IPS-11a (cell line): ENCODE results near the gene CDK14.
"Not testable (repeated sequence)": the region's sequence is repeated elsewhere in the genome, so short reads cannot be mapped to it uniquely, and the experiment has no call there.

Experiments
- H3K4me3 ChIP-seq: one replicate; pipeline ENCODE4 v1.5.1; 2013; ENCODE audit warnings: low read depth, low read length, control low read depth

CDK14 gene

DNA sequence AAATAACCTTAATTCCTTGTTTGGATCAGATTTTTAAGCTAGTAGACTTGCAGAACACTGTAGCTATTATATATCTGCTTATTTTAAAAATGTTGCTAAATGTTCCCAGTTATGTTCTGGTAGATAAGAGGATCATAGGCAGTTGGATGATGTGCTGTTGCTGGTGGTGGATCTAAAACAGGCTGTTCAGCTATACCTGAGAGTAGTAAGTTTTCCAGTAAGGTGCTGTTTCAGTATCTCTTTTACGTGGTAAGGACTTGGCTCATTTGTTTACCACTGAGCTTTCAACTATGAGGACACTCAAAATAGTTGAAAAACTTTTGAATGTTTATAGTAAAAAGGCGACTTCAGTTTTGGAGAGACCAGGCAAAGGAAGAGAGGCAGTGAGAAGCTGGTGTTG, 180.9 kb downstream of the CDK14 start:
- H3K4me3 ChIP-seq = no peak overlapping the region

DNA sequence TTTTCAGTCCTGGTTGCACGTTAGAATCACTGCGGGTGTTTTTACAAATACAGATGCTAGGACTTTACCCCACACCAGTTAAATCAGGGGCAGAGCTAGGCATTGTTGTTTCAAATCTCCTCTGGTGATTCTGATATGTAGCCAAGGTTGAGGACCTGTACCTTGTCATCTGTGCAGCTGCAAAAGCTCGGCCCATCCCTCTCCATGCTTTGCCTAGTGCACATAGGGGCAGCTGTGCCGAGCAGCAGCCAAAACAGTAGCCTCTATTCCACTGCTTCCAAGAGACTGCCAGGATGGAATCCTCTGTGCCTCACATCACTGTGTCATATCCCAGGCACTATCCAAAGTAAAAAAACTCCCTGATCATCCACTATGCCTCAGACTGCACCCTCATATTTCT, 181.3 kb downstream of the CDK14 start:
- H3K4me3 ChIP-seq = no peak overlapping the region

DNA sequence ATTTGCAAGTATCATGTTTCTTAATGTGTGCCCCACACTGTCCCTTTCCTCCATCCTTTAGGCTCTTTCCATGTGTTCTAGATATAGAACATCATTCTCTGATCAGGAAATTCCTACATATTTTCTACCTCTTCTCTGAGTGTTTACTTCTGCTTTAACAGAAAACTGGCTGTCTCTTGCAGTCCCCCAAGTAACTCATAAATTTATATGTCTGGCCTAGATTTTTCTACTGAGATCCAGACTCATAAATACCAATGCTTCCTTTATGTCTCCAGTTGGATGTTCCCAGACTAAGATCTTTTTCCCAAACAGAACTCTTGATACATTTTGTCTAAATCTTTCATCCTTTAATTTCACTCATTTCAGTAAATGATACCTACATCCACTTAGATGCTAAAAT, 181.8 kb downstream of the CDK14 start:
- H3K4me3 ChIP-seq = no peak overlapping the region

DNA sequence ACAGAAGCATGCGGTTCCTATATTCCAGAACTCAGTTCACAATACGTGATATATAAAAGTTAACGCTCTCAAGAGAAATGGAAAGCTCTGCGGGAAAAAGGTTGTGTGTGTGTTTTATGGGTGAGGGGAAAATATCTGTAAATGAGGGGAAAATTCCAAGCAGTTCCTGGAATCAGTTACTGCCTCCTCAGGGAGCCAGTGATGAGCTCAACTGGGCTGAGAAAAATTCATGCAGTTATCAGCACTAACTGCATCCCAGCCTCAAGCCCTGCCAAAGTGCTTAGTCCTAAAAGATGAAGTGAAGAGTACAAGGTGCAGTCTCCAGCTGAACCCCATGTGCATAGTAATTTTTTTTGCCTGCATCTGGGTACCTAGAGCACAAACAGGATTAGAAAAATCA, 191.9 kb downstream of the CDK14 start:
- H3K4me3 ChIP-seq = no peak overlapping the region

DNA sequence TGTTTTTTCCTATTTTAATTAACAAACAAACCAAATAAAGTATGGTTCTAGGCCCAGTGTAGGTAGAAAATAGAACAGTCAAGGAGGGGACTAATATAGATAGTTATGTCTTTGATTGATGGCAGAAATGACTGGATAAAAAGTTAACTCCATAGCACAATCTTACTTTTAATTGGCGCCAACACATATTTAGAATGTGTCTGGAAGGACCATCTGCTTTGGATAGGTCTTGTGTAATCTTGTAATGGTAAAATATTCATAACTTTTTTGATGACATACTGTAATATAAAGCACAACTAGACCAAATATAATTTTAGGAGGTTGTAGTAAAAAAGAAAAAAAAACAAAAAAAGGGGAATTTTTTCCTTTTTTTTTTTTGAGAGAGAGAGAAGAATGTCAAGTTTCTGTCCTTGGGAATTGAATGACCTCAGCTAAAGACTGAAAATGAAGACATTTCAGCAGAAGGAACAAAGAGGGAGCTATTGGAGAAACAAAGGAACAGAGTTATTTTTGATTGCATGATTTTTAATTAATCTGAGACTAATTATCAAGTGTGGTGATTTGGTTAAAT, 193.7 kb downstream of the CDK14 start:
- H3K4me3 ChIP-seq = no peak overlapping the region

DNA sequence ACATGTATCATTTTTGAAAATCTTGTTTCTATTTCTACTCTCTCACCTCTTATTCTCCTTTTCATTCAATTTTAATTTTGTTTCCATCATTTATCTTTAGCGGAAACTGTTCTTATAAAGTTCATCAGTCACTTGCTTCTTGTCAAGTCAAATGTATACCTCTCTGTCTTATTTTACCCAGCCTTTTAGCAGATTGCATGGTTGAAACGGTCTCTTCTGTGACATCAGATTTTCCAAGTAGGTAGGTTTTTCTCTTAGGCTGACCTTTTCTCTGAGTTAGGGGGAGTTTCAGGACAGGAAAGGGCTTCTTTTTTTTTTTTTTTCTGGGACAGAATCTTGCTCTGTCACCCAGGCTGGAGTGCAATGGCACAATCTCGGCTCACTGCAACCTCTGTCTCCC, 195.5 kb downstream of the CDK14 start:
- no peak overlapping the region for H3K4me3 ChIP-seq

DNA sequence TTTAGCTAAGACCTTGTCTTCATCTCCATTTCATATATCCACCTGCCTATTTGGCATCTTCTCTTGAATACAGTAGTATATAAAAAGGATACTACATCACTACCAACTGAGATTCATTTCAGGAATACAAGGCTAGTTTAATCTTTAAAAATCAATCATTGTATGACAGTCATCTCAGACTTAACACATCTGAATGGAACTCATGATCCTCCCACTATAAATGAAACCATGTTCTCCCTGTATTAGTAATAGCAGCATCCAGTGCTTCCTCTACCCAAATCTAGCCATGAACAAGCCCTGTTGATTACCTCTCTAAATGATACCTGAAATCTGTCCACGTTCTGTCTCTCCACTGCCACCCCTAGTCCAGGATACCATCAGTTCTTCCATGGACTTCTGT, 196.2 kb downstream of the CDK14 start:
- H3K4me3 ChIP-seq = no peak overlapping the region

DNA sequence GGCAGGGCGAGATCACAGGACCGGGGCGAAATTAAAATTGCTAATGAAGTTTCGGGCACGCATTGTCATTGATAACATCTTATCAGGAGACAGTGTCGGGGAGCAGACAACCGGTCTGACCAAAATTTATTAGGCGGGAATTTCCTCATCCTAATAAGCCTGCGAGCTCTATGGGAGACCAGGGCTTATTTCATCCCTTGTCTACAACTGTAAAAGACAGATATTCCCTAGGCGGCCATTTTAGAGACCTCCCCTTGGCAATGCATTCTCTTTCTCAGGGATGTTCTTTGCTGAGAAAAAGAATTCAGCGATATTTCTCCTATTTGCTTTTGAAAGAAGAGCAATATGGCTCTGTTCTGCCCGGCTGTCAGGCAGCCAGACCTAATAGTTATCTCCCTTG, 198.1 kb downstream of the CDK14 start:
- not testable (repeated sequence) for H3K4me3 ChIP-seq

DNA sequence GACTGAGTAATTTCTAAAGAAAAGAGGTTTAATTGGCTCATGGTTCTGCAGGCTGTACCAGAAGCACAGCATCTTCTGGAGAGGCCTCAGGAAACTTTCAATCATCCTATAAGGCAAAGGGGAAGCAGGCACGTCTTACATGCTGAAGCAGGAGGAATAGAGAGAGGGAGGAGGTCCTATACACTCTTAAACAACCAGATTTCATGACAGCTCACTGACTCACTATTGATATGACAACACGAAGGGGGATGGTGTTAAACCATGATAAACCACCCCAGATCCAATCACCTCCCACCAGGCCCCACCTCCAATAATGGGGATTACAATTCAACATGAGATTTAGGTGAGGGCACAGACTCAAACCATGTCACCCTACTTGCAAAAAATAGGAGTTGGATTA, 201.5 kb downstream of the CDK14 start:
- H3K4me3 ChIP-seq = no peak overlapping the region

DNA sequence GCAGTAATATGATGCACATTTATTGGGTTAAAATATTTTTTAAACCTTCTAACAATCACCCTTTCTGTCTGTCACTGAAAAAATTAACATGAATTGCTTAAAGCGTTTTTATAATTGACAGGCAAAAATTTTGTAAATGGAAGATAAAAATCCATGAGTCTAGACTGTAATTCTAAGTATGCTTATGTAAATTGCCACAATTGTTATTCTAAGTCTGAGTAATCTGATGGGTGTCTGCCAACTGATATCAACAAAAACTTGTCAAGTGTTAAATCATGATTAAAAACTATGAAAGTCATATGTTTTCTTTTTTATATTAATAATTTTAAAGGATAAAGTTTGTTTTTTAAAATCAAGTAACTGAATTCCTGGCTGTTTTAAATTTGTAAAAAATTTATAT, 208.2 kb downstream of the CDK14 start:
- no peak overlapping the region for H3K4me3 ChIP-seq

DNA sequence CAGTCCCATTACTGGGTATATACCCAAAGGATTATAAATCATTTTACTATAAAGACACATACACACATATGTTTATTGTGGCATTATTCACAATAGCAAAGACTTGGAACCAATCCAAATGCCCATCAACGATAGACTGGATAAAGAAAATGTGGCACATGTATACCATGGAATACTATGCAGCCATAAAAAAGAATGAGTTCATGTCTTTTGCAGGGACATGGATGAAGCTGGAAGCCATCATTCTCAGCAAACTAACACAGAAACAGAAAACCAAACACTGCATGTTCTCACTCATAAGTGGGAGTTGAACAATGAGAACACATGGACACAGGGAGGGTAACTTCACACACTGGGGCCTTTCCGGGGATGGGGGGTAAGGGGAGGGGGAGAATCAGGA, 219.4 kb downstream of the CDK14 start:
- H3K4me3 ChIP-seq = not testable (repeated sequence)

DNA sequence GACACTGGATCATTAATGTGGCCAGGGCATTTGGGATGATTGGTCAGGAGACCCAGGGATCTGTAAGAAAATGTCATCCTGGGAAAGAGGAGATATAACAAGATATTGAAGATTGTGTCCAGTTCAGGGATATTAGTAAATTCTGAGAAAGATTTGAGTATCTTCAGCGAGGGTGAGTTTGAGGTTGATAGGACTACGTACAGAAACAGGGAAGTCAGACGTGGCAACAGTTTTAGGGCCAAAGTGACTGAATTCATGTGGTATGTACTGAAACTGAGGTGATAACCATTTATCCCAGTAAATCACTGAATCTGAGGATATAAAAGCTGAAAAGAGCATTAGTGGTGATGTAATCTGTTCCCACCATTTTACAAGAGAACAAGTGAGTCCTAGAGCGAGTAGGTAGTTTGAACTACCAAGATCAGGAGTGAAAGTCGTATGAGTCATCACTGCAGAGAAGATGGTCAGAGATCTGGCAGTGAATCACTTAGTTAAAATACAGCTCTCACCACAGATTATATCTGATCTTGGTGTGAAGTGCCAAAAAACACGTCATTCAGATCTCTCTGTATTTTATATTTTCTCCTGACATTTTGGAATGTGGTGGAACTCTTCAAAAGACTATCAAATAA, 220.5 kb downstream of the CDK14 start:
- H3K4me3 ChIP-seq = no peak overlapping the region

DNA sequence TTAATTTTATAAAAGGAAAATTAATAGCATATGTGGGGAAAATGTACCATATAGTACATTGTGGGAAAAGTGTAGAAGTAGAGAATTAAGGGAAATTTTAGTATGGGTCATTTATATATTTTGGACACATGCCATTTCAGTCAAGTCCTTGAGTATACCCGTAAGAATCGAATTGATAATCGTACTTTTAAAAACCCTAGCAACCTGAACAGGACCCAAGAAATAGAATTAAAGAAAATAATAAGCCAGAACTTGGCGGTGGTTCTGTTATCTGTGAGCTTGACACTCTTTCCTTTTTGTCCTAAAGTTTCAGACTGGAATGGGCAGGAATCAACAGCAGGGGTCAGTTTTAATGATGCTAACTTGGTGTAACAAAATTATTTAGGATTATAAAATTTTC, 221.0 kb downstream of the CDK14 start:
- no peak overlapping the region for H3K4me3 ChIP-seq

DNA sequence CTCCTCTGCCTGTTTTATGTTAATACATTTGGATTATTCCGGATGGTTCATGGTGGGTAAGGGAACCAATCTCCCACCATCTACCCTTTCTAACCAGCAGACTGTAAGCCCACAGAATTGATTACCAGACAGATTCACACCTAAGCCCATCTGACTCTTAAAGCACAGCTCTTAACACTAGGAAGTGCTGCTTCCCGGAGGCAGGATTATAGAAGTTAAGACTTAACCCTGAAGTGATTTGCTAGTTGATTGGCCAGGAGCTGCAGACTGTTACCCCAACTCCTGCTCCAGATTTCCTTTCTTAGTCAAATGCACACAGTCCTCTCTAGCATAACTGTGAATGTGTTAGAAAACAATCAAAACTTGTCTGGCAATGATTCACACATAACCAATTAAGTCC, 221.7 kb downstream of the CDK14 start:
- no peak overlapping the region for H3K4me3 ChIP-seq

DNA sequence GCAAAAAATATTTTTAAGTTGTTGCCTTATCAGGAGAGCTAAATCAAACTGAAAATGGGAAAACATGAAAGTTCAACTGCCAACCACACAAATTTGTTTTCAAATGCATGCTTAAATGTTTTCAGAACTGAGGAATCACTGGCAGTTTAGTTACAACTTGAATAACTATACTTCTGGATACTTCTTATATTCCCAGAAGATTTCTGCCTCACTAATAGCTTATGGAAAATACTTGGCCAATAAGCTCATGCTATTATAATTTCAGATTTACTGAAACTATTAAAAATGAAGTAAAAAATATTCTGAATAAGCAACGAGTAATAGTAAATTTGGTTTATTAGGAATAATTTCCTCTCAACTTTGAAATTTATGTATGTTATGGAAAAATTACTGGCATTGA, 222.2 kb downstream of the CDK14 start:
- H3K4me3 ChIP-seq = no peak overlapping the region

DNA sequence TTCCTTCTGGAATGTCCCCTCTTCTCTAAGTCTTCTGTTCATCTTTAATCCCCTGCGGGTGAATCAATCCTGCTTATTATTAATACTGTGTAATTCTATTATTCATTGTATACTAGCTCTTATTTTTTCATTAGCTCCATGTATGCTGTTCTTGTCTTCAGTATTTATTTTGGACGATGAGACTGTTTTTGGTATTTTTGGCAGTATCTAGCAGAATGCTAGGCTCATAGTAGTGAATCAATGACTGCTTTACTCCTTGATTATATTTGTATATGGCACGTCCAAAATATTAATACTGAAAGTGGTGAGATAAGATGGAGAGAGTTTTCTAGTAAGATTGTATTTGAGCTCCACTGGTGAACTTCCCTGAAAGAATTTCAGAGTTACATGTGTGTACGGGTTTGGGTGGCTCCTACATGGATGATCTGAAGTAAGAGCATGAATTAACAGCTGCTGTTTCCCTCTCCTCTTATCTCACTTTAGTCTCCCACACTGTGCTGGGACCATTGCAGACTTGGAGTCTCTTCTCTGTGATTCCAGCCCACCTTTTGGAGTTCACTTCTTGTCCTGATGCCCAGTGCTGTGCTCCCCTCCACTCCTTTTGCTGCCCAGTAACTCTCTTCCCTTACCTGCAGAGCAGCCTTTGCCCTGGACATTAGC, 226.0 kb downstream of the CDK14 start:
- H3K4me3 ChIP-seq = no peak overlapping the region

DNA sequence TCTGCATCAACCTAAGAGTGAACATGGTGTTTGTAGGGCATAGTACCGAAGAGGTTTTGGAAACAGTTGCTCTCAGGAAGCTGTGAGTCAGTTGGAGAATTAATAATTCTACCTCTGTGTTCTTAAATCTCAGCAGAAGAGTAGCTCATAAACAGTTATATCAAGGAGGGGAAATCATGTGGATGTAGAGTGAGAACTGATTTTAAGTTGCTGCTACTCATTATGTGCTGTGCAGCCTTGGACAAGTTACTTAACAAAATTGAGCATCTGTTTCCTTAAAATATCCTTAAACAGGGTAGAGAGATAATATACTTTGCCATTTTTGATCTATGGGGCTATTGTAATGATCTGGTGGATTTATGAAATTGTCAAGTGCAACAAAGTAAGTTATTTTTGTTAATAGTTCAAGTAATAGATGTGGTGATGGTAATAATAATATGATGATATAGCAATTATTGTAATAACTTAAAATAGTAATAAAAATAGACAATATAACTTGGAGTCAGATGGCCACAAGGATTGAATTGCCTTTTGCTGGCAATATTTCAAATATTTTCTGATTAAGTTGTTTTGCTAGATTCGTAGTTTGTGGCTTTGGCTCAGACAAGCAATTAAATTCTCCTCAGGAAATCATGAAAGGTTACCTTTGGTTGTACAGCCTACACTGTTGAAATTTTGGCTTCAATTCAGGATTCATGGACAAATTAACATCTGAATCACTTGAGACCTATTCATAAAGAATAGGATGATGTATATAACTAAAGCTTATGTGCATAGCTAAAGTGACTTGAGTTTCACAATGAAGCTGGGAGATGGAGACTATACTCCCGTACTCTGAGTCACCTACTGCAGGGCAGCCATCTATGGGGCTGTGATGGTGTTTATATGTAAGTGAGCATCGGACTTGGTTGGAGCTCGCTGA, 228.5 kb downstream of the CDK14 start:
- no peak overlapping the region for H3K4me3 ChIP-seq

DNA sequence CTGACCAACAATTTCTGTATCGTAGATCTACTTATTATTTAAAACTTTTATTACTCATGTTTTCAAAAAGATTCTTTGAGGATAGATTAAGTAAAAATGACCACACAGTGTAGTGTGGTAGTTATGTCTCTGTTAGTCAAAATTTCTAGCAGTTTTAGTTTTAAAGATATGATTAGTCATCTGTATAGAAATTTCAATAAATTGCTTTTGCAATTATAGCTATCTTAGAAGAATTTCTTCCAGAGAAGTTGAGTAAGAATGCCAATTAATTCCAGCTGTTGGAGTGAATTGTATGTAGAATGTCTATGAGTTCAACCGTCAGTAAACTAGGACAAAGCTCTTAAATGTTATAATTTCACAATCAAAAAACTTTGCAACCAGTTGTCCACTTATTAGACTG, 229.7 kb downstream of the CDK14 start:
- no peak overlapping the region for H3K4me3 ChIP-seq

DNA sequence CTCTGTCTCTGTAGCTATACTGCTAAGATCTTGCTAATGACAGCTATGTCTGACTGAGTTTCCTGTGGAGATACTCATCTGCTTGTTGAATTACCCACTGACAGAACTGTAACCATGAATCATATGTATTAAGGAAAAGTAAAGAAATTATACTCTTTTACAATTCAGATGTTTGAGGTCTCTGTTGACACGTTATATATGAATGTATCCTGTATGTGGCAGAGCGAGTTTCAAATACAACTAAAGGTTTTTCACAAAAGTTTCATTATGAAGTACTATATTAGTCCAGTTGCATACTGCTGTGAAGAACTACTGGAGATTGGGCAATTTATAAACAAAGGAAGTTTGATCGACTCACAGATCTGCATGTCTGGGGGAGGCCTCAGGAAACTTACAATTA, 232.5 kb downstream of the CDK14 start:
- H3K4me3 ChIP-seq = no peak overlapping the region

DNA sequence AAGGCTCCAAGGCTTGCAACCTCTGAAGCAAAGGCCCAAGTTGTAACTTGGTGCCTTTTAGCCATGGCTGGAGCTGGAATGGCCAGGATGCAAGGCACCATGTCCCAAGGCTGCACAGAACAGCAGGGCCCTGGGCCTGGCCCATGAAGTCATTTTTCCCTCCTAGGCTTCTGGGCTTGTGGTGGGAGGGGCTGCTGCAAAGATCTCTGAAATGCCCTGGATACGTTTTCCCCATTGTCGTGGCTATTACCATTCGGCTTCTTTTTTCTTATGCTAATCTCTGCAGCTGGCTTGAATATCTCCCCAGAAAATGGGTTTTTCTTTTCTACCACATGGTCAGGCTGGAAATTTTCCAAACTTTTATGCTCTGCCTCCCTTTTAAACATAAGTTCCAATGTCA, 234.2 kb downstream of the CDK14 start:
- H3K4me3 ChIP-seq = no peak overlapping the region

DNA sequence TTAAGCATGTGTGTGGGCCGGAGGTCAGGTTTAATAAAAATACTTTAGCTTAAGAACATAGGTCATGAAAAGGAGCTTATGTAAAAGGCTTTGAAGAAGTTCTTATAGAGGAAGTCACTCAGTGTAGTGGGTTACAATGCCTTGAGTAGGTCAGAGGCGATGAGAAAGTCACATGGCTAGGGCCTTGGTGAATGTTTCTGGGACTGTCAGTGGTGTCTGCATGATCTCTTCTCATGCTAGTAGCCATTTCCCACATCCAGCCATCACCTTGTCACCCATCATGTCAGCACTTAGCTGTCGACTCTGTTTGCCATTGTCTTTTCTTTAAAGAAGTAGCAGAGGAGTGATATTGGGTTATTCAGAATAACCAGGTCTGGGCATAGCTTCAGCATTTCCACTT, 236.6 kb downstream of the CDK14 start:
- no peak overlapping the region for H3K4me3 ChIP-seq

DNA sequence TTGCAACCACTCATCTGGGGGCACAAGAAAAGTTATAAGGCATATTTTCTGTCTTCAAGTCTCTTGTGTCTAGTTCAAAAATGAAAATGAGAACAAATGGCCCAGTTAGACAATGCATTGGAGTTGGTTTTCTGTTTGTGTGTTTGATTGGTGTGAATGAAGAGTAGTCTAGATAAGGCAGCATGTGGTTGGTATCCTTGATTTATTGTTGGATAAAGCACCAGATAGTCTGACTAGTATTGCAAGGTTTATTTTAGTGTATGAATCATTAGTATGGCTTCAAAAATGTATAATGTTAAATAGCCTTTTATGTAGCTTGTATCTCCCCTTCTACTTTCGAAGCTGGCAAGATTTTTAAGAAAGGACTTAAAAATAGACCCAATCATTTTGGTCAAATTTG, 237.3 kb downstream of the CDK14 start:
- H3K4me3 ChIP-seq = no peak overlapping the region
